K562 treated with DMSO at 1 percent for 24 hours (cell line): ENCODE measurements around the gene HS3ST5. TPM values are rescaled to one million over a fixed set of nuclear protein-coding genes. Genes with fewer than 3 reads are reported as not detected.

Experiments used
- total RNA-seq: library from RNA; unstranded; fragments of 300-600 nt; gene quantifications from 2 replicates; pipeline ENCODE4 v1.2.3, GENCODE V29; 2022; ENCODE audit warnings: low read depth; ENCODE audit not compliant: insufficient read depth

The HS3ST5 gene, protein sequence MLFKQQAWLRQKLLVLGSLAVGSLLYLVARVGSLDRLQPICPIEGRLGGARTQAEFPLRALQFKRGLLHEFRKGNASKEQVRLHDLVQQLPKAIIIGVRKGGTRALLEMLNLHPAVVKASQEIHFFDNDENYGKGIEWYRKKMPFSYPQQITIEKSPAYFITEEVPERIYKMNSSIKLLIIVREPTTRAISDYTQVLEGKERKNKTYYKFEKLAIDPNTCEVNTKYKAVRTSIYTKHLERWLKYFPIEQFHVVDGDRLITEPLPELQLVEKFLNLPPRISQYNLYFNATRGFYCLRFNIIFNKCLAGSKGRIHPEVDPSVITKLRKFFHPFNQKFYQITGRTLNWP
- not detected in 2 replicates for total RNA-seq

DNA sequence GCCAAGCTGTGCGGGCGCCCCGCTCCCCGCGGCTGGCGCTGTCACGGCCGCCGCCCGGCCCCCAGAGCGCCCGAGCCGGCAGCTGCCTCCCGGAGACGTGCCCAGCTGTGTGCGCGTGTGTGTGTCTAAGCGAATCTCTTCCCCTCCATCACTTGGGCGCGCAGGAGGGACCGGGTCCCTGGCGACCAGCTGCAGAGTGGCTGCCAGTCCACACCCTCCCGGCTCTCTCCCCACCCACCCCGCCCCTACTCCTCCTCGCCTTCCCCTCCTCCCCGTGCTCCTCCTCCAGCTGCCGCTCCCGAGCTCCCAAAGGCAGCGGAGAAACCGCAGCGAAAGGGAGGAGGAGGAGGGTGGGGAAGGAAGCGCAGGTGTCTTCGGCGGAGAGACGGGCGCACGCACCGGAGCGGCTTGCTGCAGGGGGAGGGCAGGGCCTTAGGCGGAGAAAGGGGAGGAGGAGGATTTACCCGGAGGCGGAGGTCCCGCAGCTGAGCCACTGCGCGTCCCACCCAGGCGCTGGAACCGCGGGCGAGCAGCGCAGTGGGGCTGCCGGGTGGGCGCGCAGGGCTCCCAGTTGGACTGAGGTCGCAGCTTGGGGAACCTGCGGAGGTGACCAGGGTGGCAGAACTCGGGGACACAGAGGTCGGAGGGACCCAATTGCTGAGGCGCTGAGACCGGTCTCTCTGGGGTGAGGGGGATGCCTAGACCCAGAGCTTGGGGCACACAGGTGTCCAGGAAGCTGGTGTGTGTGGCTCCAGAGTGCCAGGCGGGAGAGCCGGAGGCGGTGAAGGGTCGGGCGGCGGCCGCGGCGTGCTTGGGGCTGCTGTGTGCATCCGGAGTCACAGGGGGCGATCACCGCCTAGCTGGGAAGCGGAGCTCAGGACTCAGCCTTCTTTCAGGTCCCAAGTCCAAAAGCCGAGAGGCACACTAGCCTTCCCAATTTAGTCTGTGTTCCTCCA is at the start of gene HS3ST5:
Gene HS3ST5 (minus strand): TSS at position 198 of the 956 bp plus-strand sequence. CDS start 280,178 bp downstream, outside the sequence.

